ENCODE measurements around the gene INPP4B.
"Not testable (repeated sequence)": the region's sequence is repeated elsewhere in the genome, so short reads cannot be mapped to it uniquely, and the experiment has no call there.

Gene INPP4B

DNA sequence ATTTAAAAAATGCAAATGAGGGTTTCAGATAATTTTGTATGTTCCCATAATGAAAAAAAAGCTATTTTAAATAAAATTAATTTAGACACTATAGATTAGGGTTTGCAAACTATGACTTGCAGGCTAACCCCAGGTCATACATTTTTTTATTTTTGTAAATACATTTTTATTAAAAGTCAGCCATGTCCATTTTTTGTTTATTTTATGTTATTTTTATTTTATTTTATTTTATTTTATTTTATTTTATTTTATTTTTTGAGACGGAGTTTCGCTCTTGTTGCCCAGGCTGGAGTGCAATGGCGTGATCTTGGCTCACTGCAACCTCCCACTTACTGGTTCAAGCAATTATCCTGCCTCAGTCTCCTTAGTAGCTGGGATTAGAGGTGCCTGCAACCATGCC is 749.1 kb downstream of the INPP4B start:
- DNase-seq, result no peak

DNA sequence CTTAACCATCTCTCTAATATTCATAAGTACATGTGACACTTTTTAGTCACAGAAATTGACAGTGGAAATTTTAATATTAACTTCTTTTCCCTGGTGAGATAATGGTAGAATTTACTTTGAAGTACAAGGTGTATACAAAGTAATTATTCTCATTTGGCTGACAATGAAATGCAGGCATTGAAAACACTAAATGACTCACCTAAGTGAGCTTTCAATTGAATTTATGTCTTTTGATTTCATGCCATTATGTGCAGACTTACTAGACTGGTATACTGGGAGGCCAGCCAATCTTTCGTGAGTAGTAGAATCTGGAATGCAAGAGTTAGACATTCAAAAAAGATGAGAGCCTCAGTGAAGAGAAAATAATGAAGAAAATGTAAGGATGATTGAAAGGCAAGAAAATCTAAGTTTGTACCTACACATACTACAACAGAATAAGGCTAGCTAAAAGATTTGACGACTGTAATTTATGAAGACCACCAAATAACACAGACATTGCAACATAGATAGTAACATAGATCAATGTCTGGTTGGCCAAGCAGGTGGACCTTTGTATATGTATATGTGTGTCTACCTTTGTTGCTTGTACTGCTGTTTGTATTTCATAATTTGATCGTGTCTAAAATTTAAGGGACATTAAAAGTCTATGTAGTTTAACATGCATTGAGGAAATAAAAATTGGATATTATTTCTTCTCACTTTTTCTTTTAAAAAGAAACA is 750.1 kb downstream of the INPP4B start:
- no peak for DNase-seq

DNA sequence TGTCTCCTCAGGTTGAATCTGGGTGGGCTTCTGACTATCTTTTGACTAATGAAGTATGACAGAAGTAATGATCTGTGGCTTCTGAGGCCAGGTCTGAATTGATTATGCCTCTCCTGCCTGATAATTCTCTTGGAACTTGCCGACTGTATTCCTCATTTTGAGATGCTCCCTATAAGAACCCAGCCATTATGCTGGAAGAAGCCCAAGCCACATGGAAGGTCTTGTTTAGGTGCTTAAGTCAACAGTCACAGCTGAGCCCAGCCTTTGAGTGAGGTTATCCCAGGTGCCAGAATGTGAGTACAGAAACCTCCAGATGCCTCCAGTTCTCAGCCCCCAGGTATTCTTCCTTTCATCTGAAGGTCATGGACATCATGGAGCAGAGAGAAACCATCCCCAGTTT is 753.2 kb downstream of the INPP4B start:
- no peak for DNase-seq

DNA sequence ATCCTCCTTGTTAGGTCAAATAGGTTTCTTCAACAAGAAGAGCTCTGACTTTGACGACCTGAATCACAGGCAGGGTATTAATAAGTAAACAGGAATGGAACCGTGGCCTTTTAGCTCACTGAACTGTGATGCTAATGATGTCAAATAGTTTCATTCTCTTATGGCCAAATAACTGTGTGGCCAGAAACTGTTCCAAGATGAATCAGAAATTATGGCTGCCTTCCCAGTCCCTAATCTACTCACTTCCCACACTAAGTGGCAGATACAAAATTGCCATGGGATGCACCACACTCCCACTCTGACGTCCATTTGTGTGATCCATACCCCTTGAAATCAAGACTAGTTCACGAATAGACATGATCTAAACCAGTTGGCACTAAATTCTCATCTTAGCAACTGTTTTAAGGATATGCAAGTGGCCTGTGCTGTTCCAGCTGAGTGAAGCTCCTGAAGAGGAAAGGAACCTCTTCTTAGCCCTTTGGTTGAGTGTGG is 754.4 kb downstream of the INPP4B start:
- DNase-seq, result no peak

DNA sequence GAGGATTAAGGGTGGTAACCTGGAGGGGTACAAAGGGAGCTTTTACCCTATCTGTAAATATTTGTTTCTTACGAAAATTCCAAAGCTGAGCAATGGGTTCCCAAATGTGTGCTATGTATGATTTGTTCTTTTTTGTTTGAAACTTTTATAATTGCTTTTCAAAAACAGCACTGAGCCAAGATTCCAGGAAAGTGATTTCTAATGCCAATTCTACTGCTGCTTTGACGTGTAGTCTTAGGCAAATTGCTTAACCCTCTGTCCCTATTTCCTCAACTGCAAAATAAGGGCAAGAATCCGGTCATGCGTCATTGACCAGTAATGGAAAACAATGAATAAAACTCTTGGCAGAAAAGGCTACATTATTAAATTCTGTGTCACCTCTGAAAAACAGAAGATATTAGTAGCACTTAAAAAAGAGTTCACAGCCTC is 755.0 kb downstream of the INPP4B start:
- DNase-seq, result no peak

DNA sequence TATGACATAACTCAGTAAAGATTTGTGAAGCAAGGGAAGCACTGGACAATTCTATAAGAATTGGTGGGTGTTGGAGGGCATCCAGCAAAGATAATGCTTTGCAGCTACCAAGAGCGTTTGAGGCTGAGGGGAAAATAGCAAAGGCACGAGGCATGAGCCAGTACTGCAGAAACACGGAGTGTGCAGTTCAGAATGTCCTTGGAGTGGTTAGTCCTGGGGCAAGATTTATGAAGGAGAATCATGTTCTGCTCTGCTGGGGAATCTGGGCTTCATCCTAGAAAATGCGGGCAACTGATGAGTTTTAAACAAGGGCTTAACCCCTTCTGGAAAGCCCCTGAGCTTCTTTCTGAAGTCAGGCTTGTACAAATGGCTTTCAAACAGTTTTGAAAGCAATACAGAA is 757.2 kb downstream of the INPP4B start:
- DNase-seq, result no peak

DNA sequence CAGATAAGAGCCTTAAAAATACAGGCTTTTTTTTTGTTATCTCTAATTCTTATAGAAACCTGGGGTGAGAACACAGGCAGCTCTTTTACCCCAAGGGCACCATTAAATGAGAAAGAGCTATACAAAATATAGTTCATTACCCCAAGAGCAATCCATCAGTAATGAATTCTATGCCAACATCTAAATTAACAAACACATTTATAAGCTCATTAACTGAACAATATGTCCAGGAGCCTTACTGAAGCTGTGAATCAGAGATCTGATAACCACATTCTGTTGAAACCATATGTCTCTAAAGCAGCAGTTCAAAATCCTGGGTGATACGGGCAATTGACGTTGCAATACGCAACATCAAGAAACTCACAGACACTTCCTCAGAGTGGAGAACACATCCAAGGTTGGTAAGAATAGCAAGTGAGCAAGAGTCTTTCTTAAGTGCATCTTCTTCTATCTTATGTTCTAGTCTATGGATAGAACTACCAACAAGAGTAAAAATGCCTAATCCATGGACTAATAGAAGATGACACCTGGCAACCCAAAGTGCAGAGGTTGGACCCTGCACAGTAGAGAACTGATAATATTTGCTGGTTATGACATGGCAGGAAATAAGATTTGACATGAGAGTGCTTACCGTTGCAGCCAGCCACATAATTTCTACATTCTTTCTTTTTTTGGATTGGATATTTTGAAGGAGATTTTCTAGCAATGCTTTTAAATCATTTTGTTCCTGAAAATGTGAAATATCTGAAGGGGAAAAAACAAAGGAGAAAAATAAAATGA is 760.4 kb downstream of the INPP4B start:
- no peak for DNase-seq

DNA sequence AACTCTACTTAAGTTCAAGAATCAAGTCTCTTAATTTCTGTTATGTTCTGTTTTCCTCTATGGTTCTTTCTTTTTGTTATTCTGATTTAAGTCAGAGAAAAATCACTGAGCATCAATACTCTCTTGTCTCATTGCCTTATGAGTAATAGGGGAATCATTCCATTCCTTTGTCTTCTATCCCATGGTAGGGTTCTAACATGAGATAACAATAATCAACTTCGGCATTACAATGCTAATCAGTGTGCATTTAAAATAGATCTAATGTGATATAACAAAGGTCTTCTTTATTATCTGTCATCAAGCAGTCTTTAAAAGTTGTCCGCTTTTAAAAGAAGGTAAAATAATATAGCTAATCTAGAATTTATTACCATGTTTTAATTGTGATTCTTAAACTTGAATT is 762.8 kb downstream of the INPP4B start:
- no peak for DNase-seq

DNA sequence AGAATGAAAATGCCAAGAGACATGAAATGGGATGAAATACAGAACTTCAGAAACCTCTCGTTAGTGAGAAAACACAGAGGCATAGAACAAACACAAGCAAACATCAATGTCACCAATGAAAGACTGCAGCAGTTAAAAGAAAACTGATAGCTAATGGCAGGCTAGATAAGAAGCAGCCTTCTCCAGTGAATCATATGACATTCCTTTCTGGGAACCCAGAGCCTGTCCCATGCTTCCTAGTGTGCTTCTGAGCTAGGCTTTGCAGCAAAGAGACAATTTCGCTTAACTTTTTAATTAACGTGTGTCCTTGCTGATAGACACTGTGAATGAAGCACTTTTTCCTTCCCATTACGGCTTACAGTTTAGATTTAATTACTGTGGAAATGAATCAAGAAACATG is 765.1 kb downstream of the INPP4B start:
- no peak for DNase-seq

DNA sequence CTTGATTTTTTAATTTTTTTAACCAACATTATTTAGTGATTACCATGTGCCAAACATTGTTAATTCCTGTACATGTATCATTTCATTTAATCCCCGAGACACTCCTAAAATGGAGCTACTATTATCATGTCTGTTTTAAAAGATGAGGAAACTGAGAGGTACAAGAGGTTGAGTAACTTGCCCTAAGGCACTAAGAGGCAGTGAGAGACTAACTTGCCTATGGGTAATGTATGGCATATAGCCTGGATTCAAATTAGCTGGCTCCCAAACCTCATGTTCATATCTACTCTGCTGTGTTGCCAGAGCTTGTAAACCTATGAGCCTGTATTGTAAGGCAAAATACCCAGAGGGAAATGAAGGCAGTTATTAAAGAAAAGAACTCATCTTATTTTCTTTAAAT is 766.1 kb downstream of the INPP4B start:
- DNase-seq, result no peak

DNA sequence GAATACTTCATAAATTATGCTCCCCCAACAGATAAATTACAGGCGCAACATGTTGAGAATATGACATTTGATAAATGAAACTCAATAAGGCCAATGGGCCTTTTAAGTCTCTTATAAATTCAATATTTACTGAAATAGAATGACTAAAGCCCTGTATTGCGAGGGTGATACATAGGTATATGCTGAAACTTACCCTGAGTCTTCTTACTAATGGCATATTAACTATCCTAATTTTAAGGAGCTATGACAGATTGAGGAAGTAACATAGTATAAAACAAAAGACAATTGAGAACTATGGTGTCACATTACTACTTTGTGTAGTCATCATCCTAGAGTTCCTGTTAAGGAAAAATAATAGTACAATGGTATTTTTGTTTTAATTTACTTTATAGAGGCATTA is 769.1 kb downstream of the INPP4B start:
- DNase-seq, result no peak

DNA sequence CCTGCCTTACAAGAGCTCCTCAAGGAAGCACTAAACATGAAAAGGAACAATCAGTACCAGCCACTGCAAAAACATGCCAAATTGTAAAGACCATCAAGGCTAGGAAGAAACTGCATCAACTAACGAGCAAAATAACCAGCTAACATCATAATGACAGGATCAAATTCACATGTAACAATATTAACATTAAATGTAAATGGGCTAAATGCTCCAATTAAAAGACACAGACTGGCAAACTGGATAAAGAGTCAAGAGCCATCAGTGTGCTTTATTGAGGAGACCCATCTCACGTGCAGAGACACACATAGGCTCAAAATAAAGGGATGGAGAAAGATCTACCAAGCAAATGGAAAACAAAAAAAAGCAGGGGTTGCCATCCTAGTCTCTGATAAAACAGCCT is 777.8 kb downstream of the INPP4B start:
- DNase-seq, result not testable (repeated sequence)

DNA sequence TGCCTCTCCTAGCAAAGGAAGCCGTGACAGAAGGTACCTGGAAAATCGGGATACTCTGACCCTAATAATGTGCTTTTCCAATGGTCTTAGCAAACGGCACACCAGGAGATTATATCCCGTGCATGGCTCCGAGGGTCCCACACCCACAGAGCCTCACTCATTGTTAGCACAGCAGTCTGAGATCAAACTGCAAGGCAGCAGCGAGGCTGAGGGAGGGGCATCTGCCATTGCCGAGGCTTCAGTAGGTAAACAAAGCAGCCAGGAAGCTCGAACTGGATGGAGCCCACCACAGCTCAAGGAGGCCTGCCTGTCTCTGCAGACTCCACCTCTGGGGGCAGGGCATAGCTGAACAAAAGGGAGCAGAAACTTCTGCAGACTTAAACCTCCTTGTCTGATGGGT is 779.5 kb downstream of the INPP4B start:
- not testable (repeated sequence) for DNase-seq

DNA sequence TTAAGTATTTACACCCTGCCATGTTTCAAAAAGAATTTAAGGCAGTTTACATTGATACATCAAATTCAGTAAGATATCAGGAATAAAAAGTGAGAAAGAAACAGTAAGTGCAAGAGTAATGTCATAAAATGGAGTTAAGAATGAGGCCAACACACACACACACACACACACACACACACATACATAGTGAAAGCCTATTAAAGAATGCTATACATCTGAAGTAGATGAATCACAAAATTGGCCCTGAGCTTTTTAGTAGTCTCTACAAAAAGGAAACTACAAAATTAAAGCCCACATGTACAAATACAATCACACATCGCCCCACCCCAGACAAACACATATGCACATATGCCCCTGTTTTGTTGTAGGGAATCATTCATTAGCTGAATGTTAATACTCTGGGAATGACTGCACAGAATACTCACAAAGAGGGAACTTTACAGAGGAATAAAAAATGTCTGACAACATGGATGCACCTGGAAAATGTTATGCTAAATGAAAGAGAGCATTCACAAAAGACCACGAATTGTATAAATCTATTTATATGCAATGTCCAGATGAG is 780.9 kb downstream of the INPP4B start:
- DNase-seq, result no peak

DNA sequence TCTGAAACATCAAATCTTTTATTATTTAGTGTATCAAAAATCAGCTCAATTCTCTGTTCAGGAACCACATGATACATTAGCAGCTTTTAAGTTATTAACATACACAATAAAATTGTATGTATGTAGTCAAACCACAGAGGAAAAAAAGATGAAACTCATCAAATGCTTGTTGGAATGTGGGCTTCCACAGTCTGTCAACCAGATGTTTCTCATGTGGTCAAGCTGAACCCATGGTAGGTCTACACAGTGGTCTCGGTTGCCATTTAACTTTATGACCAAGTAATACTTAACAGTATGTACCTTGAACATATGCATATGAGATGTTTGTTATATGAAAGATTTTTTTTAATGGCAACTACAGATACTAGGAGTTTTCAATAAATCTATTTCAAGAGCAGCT is 781.9 kb downstream of the INPP4B start:
- DNase-seq, result no peak

DNA sequence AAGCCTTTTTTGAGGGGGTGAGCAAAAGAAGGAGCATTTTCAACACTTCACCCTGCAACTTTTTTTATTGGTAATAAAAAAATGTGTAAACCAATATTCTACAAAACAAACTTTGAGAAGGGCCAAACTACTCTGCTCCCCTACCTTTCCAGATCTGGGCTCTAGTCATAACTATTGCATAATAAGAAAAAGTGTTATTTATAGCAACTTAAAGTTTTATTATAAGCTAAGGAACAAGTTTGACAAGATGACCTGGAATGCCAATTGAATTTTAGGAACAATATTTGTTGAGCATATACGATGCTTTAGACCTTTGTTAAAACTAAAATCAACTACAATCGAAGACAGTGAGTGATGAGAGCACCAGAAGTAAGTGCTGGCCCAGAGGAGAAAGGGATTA is 800.1 kb downstream of the INPP4B start:
- DNase-seq, result no peak

DNA sequence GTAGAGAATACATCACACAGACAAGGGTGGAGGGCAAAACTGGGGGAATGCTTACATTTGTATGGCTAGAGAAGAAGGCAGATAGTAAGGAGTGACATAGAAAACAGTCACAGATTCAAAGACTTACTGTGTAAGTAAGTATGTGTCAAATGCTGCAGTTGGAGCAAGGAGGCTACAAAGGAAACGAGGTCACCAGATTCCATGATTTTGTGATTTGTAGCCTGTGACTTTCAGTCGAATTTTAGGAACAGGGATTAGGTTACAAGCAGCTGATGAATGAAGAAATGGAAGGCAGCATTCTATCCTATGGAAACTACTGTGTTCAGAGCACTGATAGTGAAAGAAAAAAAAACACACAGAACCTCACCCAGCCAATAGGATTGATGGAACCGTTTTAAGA is 801.8 kb downstream of the INPP4B start:
- DNase-seq, result no peak

DNA sequence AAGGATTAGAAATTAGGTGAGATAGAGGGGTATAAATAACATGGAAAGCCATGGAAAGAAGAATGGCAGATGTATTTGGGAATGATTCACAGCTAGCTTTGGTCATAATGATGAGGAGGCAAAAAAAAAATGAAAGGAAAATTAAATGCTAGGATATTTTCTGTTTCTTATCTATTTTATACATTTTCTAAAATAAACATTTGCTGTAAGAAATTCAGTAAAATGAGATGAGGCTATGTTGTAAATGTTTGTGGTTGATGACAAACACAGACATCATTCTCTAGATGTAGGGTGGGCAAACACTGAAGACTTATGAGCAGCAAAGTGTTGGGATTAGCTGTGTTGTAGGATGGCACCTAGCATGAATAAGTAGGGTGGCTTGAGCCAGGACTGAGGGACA is 802.6 kb downstream of the INPP4B start:
- no peak for DNase-seq

DNA sequence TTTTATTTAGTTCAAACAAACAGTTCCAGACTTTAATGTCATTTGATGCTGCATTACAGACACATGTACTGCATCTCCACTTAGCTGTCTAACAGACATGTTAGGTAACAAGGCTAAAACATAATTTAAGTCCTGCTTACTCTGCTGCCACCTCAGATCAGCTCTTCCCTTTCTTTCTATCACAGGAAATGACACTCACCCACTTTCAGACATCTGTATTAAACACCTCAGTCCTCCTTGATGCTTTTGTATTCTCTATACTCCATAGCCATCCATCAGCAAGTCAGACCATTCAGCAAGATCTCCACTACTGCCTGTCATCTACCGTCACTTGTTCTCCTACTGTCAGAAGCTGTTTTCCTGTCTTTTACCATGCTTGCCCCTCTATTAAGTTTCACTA is 804.3 kb downstream of the INPP4B start:
- no peak for DNase-seq

DNA sequence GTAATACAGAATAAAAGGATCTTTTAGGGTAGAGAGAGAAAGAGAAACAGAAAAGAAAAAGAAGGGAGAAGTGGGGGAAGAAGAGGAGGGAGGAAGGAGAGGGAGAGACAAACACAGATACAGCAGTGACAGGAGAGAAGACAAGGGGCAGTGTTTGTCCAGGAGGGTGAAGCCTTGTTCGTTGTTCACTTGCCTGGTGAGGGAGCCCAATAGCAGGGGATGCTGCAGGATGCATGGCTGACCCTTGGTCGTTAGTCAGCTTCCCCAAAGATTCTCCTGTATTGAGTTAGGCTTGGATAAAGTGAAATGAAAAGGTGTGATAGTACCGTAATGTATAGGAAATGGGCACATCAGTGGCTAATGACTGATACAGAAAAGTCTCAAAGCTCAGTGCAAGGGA is 806.1 kb downstream of the INPP4B start:
- DNase-seq, result no peak

DNA sequence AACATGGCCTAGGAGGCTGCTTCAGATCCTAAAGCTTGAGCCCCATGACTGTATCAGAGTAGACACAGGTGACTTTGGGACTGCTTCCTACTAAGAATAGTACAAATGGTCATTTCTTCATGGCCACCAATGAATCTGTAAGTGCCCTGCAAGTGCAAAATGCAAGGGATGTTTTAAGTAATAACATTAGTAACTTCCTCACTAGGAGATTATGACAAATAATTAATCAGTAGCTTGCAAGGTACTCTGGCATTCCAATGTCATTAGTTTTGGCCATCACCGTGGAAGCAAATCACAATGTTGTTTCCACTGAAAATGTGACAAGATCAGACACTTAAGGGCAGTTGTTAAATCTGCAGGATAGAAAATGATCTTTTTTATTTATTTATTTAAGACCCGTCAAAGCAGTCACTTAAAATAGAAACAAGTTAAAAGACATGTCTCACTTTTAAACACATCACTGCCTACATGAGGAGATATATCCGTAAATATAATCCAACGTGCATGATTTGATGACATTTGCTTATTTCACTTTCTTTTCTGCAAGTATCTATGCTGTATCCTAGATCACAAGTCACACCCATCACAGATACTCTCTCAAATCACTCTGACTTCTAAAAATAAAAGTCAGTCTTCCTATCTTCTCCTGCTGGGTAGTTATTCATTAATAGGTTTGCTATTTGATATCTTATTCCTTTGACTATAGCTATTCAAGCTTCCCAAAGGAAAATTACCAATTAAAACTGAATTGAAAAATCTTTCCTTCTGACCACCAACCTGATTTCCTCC is 809.1 kb downstream of the INPP4B start:
- DNase-seq, result no peak

DNA sequence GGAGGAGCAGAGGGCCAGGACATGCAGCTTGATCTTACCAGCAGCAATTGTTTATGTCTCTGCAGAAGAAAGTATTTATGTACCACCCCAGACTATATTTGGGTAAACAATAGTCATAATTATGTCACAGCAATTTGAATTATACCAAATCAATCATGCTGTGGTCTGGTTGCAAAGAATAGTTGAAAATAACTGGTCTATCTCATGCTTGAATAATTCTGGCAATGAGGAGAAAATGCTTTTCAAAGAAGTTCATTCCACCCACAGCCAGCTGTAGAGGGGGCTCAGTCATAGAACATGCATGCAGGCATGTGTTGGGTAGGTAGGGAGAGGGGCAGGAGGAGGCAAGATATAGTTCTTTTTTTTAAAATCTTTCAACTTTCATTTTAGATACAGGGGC is 810.5 kb downstream of the INPP4B start:
- no peak for DNase-seq

DNA sequence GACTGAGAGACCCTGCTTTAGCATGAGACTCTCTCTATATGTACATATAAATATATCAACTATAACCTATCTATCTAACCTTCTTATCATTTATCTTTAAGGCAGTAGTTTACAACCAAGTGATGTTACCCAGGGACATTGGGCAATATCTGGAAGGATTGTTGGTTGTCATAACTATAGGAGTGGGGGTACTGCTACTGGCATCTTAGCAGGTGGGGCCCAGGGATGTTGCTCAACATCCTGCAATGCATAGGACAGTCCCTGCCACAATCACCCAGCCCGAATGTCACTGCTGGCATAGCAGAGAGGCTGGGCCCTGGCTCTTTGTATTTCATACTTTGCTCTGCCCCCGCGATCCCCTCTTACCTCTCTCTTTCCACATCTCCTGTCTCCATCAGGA is 812.0 kb downstream of the INPP4B start:
- no peak for DNase-seq

Measured in NK-92 treated with Interleukin-12 subunit alpha and Interleukin-12 subunit beta, amount 100 ng/mL, for 24 hours (cell line).